Urinary bladder (tissue), 4 donors: ENCODE data around the gene MXI1. TPM values are rescaled to one million over a fixed set of nuclear protein-coding genes. Genes with fewer than 3 reads are reported as not detected.

Experiments
- DNase-seq: peaks from one replicate; pipeline ENCODE4 v3.0.0-alpha.2; 2015; ENCODE audit errors: extremely low spot score
- H3K27ac ChIP-seq: one replicate; pipeline ENCODE4 v1.5.1; 2013; ENCODE audit warnings: low read depth, mild to moderate bottlenecking, moderate library complexity
- H3K36me3 ChIP-seq: one replicate; pipeline ENCODE4 v1.6.1; 2013; ENCODE audit warnings: mild to moderate bottlenecking, moderate library complexity; ENCODE audit not compliant: insufficient read depth
- H3K4me1 ChIP-seq: one replicate; pipeline ENCODE4 v1.6.1; 2013; ENCODE audit warnings: mild to moderate bottlenecking, moderate library complexity; ENCODE audit not compliant: insufficient read depth
- H3K4me3 ChIP-seq: one replicate; pipeline ENCODE4 v1.5.1; 2013; ENCODE audit warnings: low read depth, low read length
- WGBS: extraction: QIAGEN DNeasy Blood & Tissue Kit; methylation state at CpG from one replicate; pipeline ENCODE4 v1.1.7; 2013; 5-methylcytosine and 5-hydroxymethylcytosine counted together
- polyA plus RNA-seq: library from polyadenylated mRNA; stranded (reverse); fragments of 200-250 nt; gene quantifications from one replicate; pipeline ENCODE4 v1.2.3, GENCODE V29; 2013
- total RNA-seq: library from RNA; depleted of rRNA; stranded (reverse); fragments of >200 nt; gene quantifications from one replicate; pipeline ENCODE4 v1.2.3, GENCODE V29; 2014
- donor health status: healthy with polysubstance abuse.
- donor health status: healthy.

Gene MXI1
- total RNA-seq (30.7 TPM), polyA plus RNA-seq (51.6 TPM)

- Histone ChIP-seq H3K4me3 (peak within 1 kb of the TSS; percentile 75), H3K36me3 (no peaks in the 10 kb centered on the region), H3K4me1 (no peaks in the 10 kb centered on the region), H3K27ac (peak within 1 kb of the TSS; percentile 3)
- no peak for DNase-seq
- WGBS, result 6% methylated on average over 37 of the region's 37 CpGs
Observed at GRCh38 chr10:110207011-110207804, at the start of gene MXI1. Gene MXI1 (plus strand): TSS chr10:110207605. CDS start chr10:110207809, 204 bp downstream.

GRCh38 chr10:110158051-110159005, 49.1 kb upstream of the MXI1 start:
- Histone ChIP-seq H3K36me3 (no peaks in the 10 kb centered on the region), H3K4me3 (no peak overlapping the region), H3K4me1 (no peaks in the 10 kb centered on the region), H3K27ac (no peak overlapping the region)
- 84% methylated on average over 11 of the region's 11 CpGs for WGBS
- no peak for DNase-seq

- no peaks in the 10 kb centered on the region for H3K4me1 ChIP-seq
- 88% methylated on average over 4 of the region's 4 CpGs for WGBS
- no peak overlapping the region for H3K27ac ChIP-seq
- no peak overlapping the region for H3K4me3 ChIP-seq
- H3K36me3 ChIP-seq, result no peaks in the 10 kb centered on the region
- no peak for DNase-seq
Observed at GRCh38 chr10:110160081-110160480, 47.3 kb upstream of the MXI1 start.

- Histone ChIP-seq H3K27ac (no peak overlapping the region), H3K4me1 (no peaks in the 10 kb centered on the region), H3K36me3 (no peaks in the 10 kb centered on the region), H3K4me3 (no peak overlapping the region)
- no peak for DNase-seq
Observed at GRCh38 chr10:110160522-110160921, 46.9 kb upstream of the MXI1 start.

- 52% methylated on average over 6 of the region's 6 CpGs for whole genome bisulfite sequencing
- Histone ChIP-seq H3K4me1 (no peaks in the 10 kb centered on the region), H3K36me3 (no peaks in the 10 kb centered on the region), H3K4me3 (no peak overlapping the region), H3K27ac (no peak overlapping the region)
- DNase-seq, result no peak
Observed at GRCh38 chr10:110162741-110163145, 44.7 kb upstream of the MXI1 start.

- Histone ChIP-seq H3K27ac (no peak overlapping the region), H3K4me1 (no peaks in the 10 kb centered on the region), H3K36me3 (no peaks in the 10 kb centered on the region), H3K4me3 (no peak overlapping the region)
- DNase-seq, result no peak
- 71% methylated on average over 5 of the region's 5 CpGs for WGBS
Observed at GRCh38 chr10:110163192-110163773, 44.1 kb upstream of the MXI1 start.

- no peaks in the 10 kb centered on the region for H3K4me1 ChIP-seq
- no peak overlapping the region for H3K27ac ChIP-seq
- no peak overlapping the region for H3K4me3 ChIP-seq
- 62% methylated on average over 4 of the region's 4 CpGs for WGBS
- H3K36me3 ChIP-seq, result no peaks in the 10 kb centered on the region
- no peak for DNase-seq
Observed at GRCh38 chr10:110163841-110164240, 43.6 kb upstream of the MXI1 start.

- no peak overlapping the region for H3K27ac ChIP-seq
- no peaks in the 10 kb centered on the region for H3K36me3 ChIP-seq
- no peaks in the 10 kb centered on the region for H3K4me1 ChIP-seq
- no peak for DNase-seq
- H3K4me3 ChIP-seq, result no peak overlapping the region
- WGBS, result 85% methylated on average over 6 of the region's 6 CpGs
Observed at GRCh38 chr10:110165239-110165638, 42.2 kb upstream of the MXI1 start.

- Histone ChIP-seq H3K36me3 (no peaks in the 10 kb centered on the region), H3K4me3 (no peak overlapping the region), H3K27ac (no peak overlapping the region), H3K4me1 (no peaks in the 10 kb centered on the region)
- 93% methylated on average over 7 of the region's 7 CpGs for WGBS
- DNase-seq, result no peak
Observed at GRCh38 chr10:110167149-110167548, 40.3 kb upstream of the MXI1 start.

- Histone ChIP-seq H3K36me3 (no peaks in the 10 kb centered on the region), H3K4me1 (no peaks in the 10 kb centered on the region), H3K4me3 (no peak overlapping the region), H3K27ac (no peak overlapping the region)
- no peak for DNase-seq
- 30% methylated on average over 10 of the region's 10 CpGs for WGBS
Observed at GRCh38 chr10:110168601-110169481, 38.6 kb upstream of the MXI1 start.

- H3K4me1 ChIP-seq, result no peaks in the 10 kb centered on the region
- H3K4me3 ChIP-seq, result no peak overlapping the region
- no peak overlapping the region for H3K27ac ChIP-seq
- H3K36me3 ChIP-seq, result no peaks in the 10 kb centered on the region
- no peak for DNase-seq
- 37% methylated on average over 1 of the region's 1 CpG for WGBS
Observed at GRCh38 chr10:110169586-110169985, 37.8 kb upstream of the MXI1 start.

GRCh38 chr10:110170142-110170971, 37.0 kb upstream of the MXI1 start:
- Histone ChIP-seq H3K27ac (no peak overlapping the region), H3K4me3 (no peak overlapping the region), H3K4me1 (no peaks in the 10 kb centered on the region), H3K36me3 (no peaks in the 10 kb centered on the region)
- 10% methylated on average over 13 of the region's 13 CpGs for WGBS
- DNase-seq, result no peak
